Measurements from ENCODE around the gene MRPL42. TPM values are rescaled to one million over a fixed set of nuclear protein-coding genes. Genes with fewer than 3 reads are reported as not detected.

MRPL42 gene
- 64.0 TPM for polyA plus RNA-seq
- long read RNA-seq, donor 1, full-length matches to known transcripts: 18 of 18 reads
- long read RNA-seq, donor 1, partial matches to known transcripts: 0 of 18 reads
- long read RNA-seq, donor 1, other reads (novel, unspliced or antisense): 0 of 18 reads
- long read RNA-seq, donor 2, full-length matches to known transcripts: 28 of 33 reads
- long read RNA-seq, donor 2, partial matches to known transcripts: 5 of 33 reads
- long read RNA-seq, donor 2, other reads (novel, unspliced or antisense): 0 of 33 reads
- long read RNA-seq, donor 3: 0 reads
- long read RNA-seq, donor 4, full-length matches to known transcripts: 2 of 2 reads
- long read RNA-seq, donor 4, partial matches to known transcripts: 0 of 2 reads
- long read RNA-seq, donor 4, other reads (novel, unspliced or antisense): 0 of 2 reads
- long read RNA-seq, donor 5, full-length matches to known transcripts: 23 of 23 reads
- long read RNA-seq, donor 5, partial matches to known transcripts: 0 of 23 reads
- long read RNA-seq, donor 5, other reads (novel, unspliced or antisense): 0 of 23 reads
- long read RNA-seq, donor 6, full-length matches to known transcripts: 19 of 24 reads
- long read RNA-seq, donor 6, partial matches to known transcripts: 5 of 24 reads
- long read RNA-seq, donor 6, other reads (novel, unspliced or antisense): 0 of 24 reads
- long read RNA-seq, donor 7, full-length matches to known transcripts: 16 of 16 reads
- long read RNA-seq, donor 7, partial matches to known transcripts: 0 of 16 reads
- long read RNA-seq, donor 7, other reads (novel, unspliced or antisense): 0 of 16 reads
- long read RNA-seq, donor 8, full-length matches to known transcripts: 37 of 42 reads
- long read RNA-seq, donor 8, partial matches to known transcripts: 5 of 42 reads
- long read RNA-seq, donor 8, other reads (novel, unspliced or antisense): 0 of 42 reads
- long read RNA-seq, donor 9, full-length matches to known transcripts: 23 of 23 reads
- long read RNA-seq, donor 9, partial matches to known transcripts: 0 of 23 reads
- long read RNA-seq, donor 9, other reads (novel, unspliced or antisense): 0 of 23 reads
- long read RNA-seq, donor 10, full-length matches to known transcripts: 38 of 44 reads
- long read RNA-seq, donor 10, partial matches to known transcripts: 6 of 44 reads
- long read RNA-seq, donor 10, other reads (novel, unspliced or antisense): 0 of 44 reads
- long read RNA-seq, donor 11, full-length matches to known transcripts: 31 of 31 reads
- long read RNA-seq, donor 11, partial matches to known transcripts: 0 of 31 reads
- long read RNA-seq, donor 11, other reads (novel, unspliced or antisense): 0 of 31 reads

GRCh38 chr12:93467351-93468007 is at the start of gene MRPL42:
Gene MRPL42, plus strand, starts transcription at chr12:93467514. Its CDS starts 1,772 bp downstream, at chr12:93469286.
- WGBS (ENCODE audit: insufficient coverage, low lambda C conversion rate): no CpG with 5 or more reads among the region's 36 CpGs
- no peaks in the 10 kb centered on the region for H3K9me3 ChIP-seq (ENCODE audit: control insufficient read depth, low read depth, low read length)
- H3K27me3 ChIP-seq (ENCODE audit: control insufficient read depth, insufficient read depth, low read length): no peaks in the 10 kb centered on the region

DNA sequence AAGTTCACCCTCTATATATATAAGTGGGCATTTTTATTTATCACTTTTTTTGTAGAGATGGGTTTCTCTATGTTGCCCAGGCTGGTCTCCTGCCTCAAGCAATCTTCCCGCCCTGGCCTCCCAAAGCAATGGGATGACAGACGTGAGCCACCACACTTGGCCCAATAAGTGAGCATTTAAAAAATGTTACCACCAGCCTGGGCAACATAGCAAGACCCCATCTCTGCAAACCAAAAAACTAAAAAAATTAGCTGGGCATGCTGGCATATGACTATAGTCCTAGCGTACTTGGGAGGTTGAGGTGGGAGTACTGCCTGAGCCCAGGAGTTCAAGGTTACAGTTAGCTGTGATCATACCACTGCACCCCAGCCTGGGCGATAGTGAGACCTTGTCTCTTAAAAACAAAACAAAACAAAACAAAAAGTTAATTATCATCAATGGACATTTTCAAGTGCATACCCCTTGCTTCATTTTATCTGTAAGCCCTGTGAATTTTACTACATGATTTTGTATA is 49.3 kb upstream of the MRPL42 start:
- Histone ChIP-seq H3K4me1 (ENCODE audit: control insufficient read depth, insufficient read depth, low read length) (no peaks in the 10 kb centered on the region), H3K9me3 (ENCODE audit: control insufficient read depth, low read depth, low read length) (no peaks in the 10 kb centered on the region), H3K36me3 (ENCODE audit: control insufficient read depth, insufficient read depth, low read length) (no peaks in the 10 kb centered on the region), H3K27me3 (ENCODE audit: control insufficient read depth, insufficient read depth, low read length) (no peaks in the 10 kb centered on the region), H3K27ac (ENCODE audit: low read length) (no peak overlapping the region), H3K4me3 (ENCODE audit: low read length) (no peak overlapping the region)
- no peak for DNase-seq
- 100% methylated on average over 1 of the region's 4 CpGs for WGBS (ENCODE audit: insufficient coverage, low lambda C conversion rate)

More at GRCh38 chr12:93467351-93468007, at the start of gene MRPL42:
- Histone ChIP-seq H3K4me1 (ENCODE audit: control insufficient read depth, insufficient read depth, low read length) (peaks cover 10% of the 10 kb centered on the region), H3K27ac (ENCODE audit: low read length) (peak within 1 kb of the TSS; percentile 87), H3K4me3 (ENCODE audit: low read length) (peak within 1 kb of the TSS; percentile 71), H3K36me3 (ENCODE audit: control insufficient read depth, insufficient read depth, low read length) (peaks cover 9% of the 10 kb centered on the region)
- DNase-seq: peak; percentile 85 to 97

DNA sequence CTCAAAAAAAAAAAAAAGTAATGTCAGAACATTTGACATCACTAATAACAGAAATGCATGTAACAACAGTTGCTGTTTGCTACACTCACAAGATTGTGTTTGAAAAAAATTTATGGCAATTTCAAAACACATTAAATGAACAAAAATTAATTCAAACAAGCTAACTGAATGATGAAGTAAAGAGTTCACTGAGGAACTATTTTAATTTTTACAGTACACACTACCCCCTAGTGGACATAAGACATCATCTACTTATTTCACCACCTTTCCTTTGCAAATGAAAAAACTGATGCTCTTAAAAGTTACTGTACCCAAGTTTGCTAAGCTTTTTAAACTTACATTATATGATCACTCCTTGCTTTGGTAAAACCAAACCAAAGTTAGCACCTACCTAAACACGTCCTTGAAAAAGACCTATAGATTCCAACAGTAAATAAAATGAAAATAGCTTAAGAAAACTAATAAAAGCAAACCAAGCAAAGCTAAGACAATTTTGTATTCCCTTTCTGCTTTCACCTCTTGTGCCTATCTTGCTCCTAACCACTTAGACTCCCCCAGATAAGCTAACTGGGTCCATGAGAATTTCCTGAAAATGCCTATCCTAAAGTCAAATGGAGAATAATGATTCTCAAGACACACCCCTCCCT is 47.8 kb upstream of the MRPL42 start:
- H3K27ac ChIP-seq (ENCODE audit: low read length): no peak overlapping the region
- no peaks in the 10 kb centered on the region for H3K9me3 ChIP-seq (ENCODE audit: control insufficient read depth, low read depth, low read length)
- H3K4me3 ChIP-seq (ENCODE audit: low read length): no peak overlapping the region
- no peaks in the 10 kb centered on the region for H3K4me1 ChIP-seq (ENCODE audit: control insufficient read depth, insufficient read depth, low read length)
- no CpG with 5 or more reads among the region's 1 CpG for WGBS (ENCODE audit: insufficient coverage, low lambda C conversion rate)
- DNase-seq: peak in 1 of 2 donors; percentile 36
- H3K36me3 ChIP-seq (ENCODE audit: control insufficient read depth, insufficient read depth, low read length): no peaks in the 10 kb centered on the region
- no peaks in the 10 kb centered on the region for H3K27me3 ChIP-seq (ENCODE audit: control insufficient read depth, insufficient read depth, low read length)

DNA sequence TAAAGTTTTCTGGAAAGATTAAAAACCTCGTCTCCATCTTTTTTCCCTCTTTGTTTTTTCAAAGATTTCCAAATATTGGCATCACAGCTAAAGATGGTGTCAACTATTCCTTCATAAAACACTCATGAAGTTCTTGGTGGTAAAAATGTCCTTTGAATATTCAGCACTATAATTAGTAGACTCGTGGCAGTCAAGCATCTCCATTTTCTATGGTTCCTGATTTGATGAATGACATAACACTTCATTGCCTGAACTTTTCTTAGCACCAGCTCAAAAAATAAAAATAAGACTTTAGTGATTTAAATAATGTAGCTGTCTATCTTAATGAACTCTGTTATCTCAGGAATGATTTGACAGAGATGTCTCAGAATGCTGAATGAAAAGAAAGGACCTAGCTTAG is 45.3 kb upstream of the MRPL42 start:
- Histone ChIP-seq H3K27ac (ENCODE audit: low read length) (no peak overlapping the region), H3K27me3 (ENCODE audit: control insufficient read depth, insufficient read depth, low read length) (no peaks in the 10 kb centered on the region), H3K36me3 (ENCODE audit: control insufficient read depth, insufficient read depth, low read length) (no peaks in the 10 kb centered on the region), H3K4me3 (ENCODE audit: low read length) (no peak overlapping the region), H3K4me1 (ENCODE audit: control insufficient read depth, insufficient read depth, low read length) (peaks cover 3% of the 10 kb centered on the region), H3K9me3 (ENCODE audit: control insufficient read depth, low read depth, low read length) (no peaks in the 10 kb centered on the region)
- no peak for DNase-seq
- WGBS (ENCODE audit: insufficient coverage, low lambda C conversion rate): 100% methylated on average over 2 of the region's 2 CpGs

DNA sequence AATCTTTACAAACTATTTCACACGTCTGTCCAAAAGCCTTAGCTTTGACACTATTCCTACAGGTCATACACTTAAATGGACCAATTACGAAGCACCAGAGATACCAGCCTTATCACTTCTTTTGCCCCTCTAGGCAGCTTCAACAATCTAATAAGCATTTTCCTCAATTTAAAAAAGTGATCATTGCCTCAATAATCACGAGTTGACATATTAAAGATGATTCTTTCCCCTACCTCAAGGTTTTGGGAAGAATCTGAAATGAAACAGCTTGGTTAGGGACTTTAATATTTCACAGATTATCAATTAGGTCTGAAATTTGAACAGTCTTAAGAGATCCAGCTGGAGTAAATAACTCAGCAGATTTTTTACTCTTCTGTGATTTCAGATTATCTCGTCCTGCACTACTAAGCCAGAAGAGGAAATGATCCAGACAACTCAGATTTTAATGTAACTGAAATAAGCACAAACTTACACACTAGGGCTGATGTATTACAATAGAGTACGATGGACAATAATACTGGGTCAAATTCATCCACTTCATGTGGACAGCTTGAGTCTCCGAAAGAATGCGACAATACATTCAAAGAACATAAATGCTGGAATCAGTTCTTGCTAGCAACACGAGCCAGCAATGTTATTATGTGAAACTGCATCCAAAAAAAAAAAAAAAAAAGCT is 41.4 kb upstream of the MRPL42 start:
- no peaks in the 10 kb centered on the region for H3K27me3 ChIP-seq (ENCODE audit: control insufficient read depth, insufficient read depth, low read length)
- no peak overlapping the region for H3K4me3 ChIP-seq (ENCODE audit: low read length)
- H3K4me1 ChIP-seq (ENCODE audit: control insufficient read depth, insufficient read depth, low read length): peaks cover 3% of the 10 kb centered on the region
- no peaks in the 10 kb centered on the region for H3K36me3 ChIP-seq (ENCODE audit: control insufficient read depth, insufficient read depth, low read length)
- H3K27ac ChIP-seq (ENCODE audit: low read length): no peak overlapping the region
- WGBS (ENCODE audit: insufficient coverage, low lambda C conversion rate): 73% methylated on average over 3 of the region's 8 CpGs
- no peaks in the 10 kb centered on the region for H3K9me3 ChIP-seq (ENCODE audit: control insufficient read depth, low read depth, low read length)
- no peak for DNase-seq

DNA sequence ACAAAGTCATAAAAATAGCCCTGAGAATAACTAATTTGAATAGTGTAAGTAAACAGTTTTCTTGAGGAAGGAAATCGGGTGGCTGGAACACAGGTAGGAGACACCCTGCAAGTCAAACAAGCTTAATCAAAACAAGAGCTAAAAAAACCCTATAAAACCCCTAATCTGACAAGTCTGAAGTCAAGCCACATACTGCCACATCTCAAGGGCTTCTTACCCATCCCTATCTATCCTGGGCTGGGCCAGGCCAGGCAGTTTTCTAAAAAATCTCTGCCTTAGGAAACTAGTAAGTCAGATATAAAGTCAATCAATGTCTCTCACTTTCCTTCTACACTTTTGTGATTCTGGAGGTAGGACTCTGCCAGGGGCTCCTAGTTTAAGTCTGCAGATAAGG is 40.9 kb upstream of the MRPL42 start:
- H3K27ac ChIP-seq (ENCODE audit: low read length): no peak overlapping the region
- 50% methylated on average over 1 of the region's 1 CpG for WGBS (ENCODE audit: insufficient coverage, low lambda C conversion rate)
- no peaks in the 10 kb centered on the region for H3K9me3 ChIP-seq (ENCODE audit: control insufficient read depth, low read depth, low read length)
- no peaks in the 10 kb centered on the region for H3K36me3 ChIP-seq (ENCODE audit: control insufficient read depth, insufficient read depth, low read length)
- H3K4me3 ChIP-seq (ENCODE audit: low read length): no peak overlapping the region
- peaks cover 3% of the 10 kb centered on the region for H3K4me1 ChIP-seq (ENCODE audit: control insufficient read depth, insufficient read depth, low read length)
- DNase-seq: no peak
- H3K27me3 ChIP-seq (ENCODE audit: control insufficient read depth, insufficient read depth, low read length): no peaks in the 10 kb centered on the region

DNA sequence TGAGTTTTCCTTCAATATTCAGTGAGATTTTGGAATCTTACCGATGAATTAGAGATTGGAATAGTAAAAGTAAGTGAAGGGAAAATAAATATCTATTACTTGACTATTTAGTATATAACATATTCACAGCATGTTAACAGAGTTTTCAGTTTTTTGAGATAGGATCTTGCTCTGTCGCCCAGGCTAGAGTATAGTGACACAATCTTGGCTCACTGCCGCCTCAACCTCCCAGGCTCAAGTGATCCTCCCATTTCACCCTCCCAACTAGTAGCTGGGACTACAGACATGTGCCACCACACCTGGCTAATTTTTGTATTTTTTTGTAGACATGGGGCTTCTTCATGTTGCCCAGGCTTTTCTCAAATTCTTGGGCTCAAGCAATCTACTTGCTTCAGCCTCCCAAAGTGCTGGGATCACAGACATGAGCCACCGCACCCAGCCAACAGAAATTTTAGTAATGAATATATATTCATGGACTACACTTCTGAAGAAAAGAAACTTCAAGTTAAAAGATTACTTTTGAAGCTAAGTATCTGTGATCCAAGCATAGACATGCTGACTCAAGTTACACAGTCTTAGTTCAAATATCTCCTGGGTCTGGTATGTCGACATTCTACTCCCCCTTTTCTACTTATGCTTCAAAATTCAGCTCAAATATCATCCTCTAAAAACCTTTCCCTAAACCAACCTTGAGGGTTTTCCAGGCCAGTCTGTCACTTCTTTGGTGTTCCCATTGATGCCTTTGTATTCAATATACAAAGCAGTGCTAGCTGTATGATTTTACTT is 39.3 kb upstream of the MRPL42 start:
- H3K4me1 ChIP-seq (ENCODE audit: control insufficient read depth, insufficient read depth, low read length): peaks cover 3% of the 10 kb centered on the region
- H3K27ac ChIP-seq (ENCODE audit: low read length): no peak overlapping the region
- no peak for DNase-seq
- H3K4me3 ChIP-seq (ENCODE audit: low read length): no peak overlapping the region
- 100% methylated on average over 2 of the region's 5 CpGs for WGBS (ENCODE audit: insufficient coverage, low lambda C conversion rate)
- no peaks in the 10 kb centered on the region for H3K27me3 ChIP-seq (ENCODE audit: control insufficient read depth, insufficient read depth, low read length)
- no peaks in the 10 kb centered on the region for H3K9me3 ChIP-seq (ENCODE audit: control insufficient read depth, low read depth, low read length)
- no peaks in the 10 kb centered on the region for H3K36me3 ChIP-seq (ENCODE audit: control insufficient read depth, insufficient read depth, low read length)

GRCh38 chr12:93429448-93429847 is 37.9 kb upstream of the MRPL42 start:
- no peak for DNase-seq
- no peaks in the 10 kb centered on the region for H3K27me3 ChIP-seq (ENCODE audit: control insufficient read depth, insufficient read depth, low read length)
- peaks cover 3% of the 10 kb centered on the region for H3K4me1 ChIP-seq (ENCODE audit: control insufficient read depth, insufficient read depth, low read length)
- H3K36me3 ChIP-seq (ENCODE audit: control insufficient read depth, insufficient read depth, low read length): no peaks in the 10 kb centered on the region
- WGBS (ENCODE audit: insufficient coverage, low lambda C conversion rate): no CpG with 5 or more reads among the region's 1 CpG
- H3K27ac ChIP-seq (ENCODE audit: low read length): no peak overlapping the region
- H3K4me3 ChIP-seq (ENCODE audit: low read length): no peak overlapping the region
- H3K9me3 ChIP-seq (ENCODE audit: control insufficient read depth, low read depth, low read length): no peaks in the 10 kb centered on the region

All from large intestine (tissue), 12 donors.